Neural progenitor cell (in vitro differentiated cells): ENCODE results near the gene MAT2A.

Source experiments
- CTCF ChIP-seq: fragments of 200-600 bp; sonication (generic); IDR thresholded peaks from 2 replicates; pipeline ENCODE4 v1.5.1; 2017; ENCODE audit warnings: antibody characterized with exemption, mild to moderate bottlenecking
- EZH2 ChIP-seq: fragments of 200-600 bp; sonication (generic); IDR thresholded peaks from 2 replicates; pipeline ENCODE4 v1.6.1; 2017; ENCODE audit warnings: antibody characterized with exemption, mild to moderate bottlenecking, moderate library complexity

GRCh38 chr2:85528355-85528754 is 10.6 kb upstream of the MAT2A start:
- TF ChIP-seq CTCF (no peak), EZH2 (no peak)
